Neural crest cell (in vitro differentiated cells): ENCODE measurements around the gene PDZRN4. TPM values are rescaled to one million over a fixed set of nuclear protein-coding genes. Genes with fewer than 3 reads are reported as not detected.

Source experiments
- DNase-seq: peaks from one replicate; pipeline ENCODE4 v3.0.0; 2021; ENCODE audit warnings: low read depth, mixed read lengths, low spot score
- H3K27ac Mint-ChIP-seq: one replicate; pipeline ENCODE4 v1.8.0; 2021; ENCODE audit warnings: mild to moderate bottlenecking, mixed read lengths; ENCODE audit not compliant: unreplicated experiment
- H3K27me3 Mint-ChIP-seq: 2 replicates; pipeline ENCODE4 v1.8.0; 2021; ENCODE audit warnings: low read depth, mild to moderate bottlenecking, mixed read lengths
- H3K36me3 Mint-ChIP-seq: 2 replicates; pipeline ENCODE4 v1.8.0; 2021; ENCODE audit warnings: low read depth, mild to moderate bottlenecking, mixed read lengths
- H3K4me1 Mint-ChIP-seq: 2 replicates; pipeline ENCODE4 v1.8.0; 2021; ENCODE audit warnings: mixed read lengths
- H3K4me3 Mint-ChIP-seq: one replicate; pipeline ENCODE4 v1.8.0; 2021; ENCODE audit warnings: mild to moderate bottlenecking, mixed read lengths
- H3K9me3 Mint-ChIP-seq: 2 replicates; pipeline ENCODE4 v1.8.0; 2021; ENCODE audit warnings: mixed read lengths
- total RNA-seq: library from RNA; stranded (reverse); gene quantifications from 2 replicates; pipeline ENCODE4 v1.2.1, GENCODE V29; 2021
- TF ChIP-seq, protein P1 (sequence below): fragments of 200-600 bp; sonication (generic); conservative IDR thresholded peaks from 2 replicates; pipeline ENCODE4 v1.5.0; 2021; ENCODE audit warnings: antibody characterized with exemption, mild to moderate bottlenecking

The PDZRN4 gene
- total RNA-seq, 1 donor from 2014 or later: 2.5 TPM

DNA sequence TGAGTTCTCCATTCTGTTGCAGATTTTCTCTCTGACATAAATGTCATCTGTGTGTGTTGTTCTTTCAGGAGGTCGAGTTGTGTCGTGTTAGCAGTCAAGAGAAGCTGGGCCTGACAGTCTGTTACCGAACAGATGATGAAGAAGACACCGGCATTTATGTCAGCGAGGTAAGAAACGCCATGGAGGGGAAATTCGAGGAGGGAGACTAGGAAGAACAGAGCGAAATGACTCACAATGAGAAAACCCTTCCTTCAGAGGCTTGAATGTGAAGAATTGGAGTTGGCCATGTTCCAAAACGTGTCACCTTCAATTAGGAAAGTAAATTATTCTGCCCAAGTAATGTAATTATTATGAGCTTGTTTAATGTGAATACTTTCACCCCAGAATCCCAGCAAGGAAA is 364.5 kb downstream of the PDZRN4 start:
- Mint-ChIP-seq H3K4me3 (no peak overlapping the region), H3K4me1 (no peaks in the 10 kb centered on the region)
- TF ChIP-seq, protein P1, sequence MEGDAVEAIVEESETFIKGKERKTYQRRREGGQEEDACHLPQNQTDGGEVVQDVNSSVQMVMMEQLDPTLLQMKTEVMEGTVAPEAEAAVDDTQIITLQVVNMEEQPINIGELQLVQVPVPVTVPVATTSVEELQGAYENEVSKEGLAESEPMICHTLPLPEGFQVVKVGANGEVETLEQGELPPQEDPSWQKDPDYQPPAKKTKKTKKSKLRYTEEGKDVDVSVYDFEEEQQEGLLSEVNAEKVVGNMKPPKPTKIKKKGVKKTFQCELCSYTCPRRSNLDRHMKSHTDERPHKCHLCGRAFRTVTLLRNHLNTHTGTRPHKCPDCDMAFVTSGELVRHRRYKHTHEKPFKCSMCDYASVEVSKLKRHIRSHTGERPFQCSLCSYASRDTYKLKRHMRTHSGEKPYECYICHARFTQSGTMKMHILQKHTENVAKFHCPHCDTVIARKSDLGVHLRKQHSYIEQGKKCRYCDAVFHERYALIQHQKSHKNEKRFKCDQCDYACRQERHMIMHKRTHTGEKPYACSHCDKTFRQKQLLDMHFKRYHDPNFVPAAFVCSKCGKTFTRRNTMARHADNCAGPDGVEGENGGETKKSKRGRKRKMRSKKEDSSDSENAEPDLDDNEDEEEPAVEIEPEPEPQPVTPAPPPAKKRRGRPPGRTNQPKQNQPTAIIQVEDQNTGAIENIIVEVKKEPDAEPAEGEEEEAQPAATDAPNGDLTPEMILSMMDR: no peak

DNA sequence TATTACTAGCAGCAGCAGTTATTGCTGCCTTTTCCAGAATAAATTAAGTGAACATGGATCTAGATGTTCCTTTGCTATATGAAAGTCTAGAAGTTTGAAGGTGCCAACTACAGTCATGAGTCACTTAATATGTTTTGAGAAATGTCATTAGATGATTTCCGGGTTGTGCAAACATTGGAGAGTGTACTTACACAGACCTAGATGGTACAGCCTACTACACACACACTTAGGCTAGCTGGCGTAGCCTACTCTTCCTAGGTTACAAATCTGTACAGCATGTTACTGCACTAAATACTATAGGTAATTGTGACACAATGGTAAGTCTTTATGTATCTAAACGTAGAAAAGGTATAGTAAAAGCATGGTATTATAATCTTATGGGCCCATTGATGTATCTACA is 368.1 kb downstream of the PDZRN4 start:
- no peak overlapping the region for H3K27ac Mint-ChIP-seq
- no peak for DNase-seq
- H3K27me3 Mint-ChIP-seq: no peaks in the 10 kb centered on the region
- H3K36me3 Mint-ChIP-seq: peaks cover 2% of the 10 kb centered on the region
- TF ChIP-seq, protein P1: no peak
- H3K4me3 Mint-ChIP-seq: no peak overlapping the region
- no peaks in the 10 kb centered on the region for H3K9me3 Mint-ChIP-seq
- no peaks in the 10 kb centered on the region for H3K4me1 Mint-ChIP-seq

More for the DNA sequence above, 364.5 kb downstream of the PDZRN4 start:
- Mint-ChIP-seq H3K9me3 (no peaks in the 10 kb centered on the region), H3K27ac (no peak overlapping the region), H3K27me3 (no peaks in the 10 kb centered on the region), H3K36me3 (no peaks in the 10 kb centered on the region)
- no peak for DNase-seq

DNA sequence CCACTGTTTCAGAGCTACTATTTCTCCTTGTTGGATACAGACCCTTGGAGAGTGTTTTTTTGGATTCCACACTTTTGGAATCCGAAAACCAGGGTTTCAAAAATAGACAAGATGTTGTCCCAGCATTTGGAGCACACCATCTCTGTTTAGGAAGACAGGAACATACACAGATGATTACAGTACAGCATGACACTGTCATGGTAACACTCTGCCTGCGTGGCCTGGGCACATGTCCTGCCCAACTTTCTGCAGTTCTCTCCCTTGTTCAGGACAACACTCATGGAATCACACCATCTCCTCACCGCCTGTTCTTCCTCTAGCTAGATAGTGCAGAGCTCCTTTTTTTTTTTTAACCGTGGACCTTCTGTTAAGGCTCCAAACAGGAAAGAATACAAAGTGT is 369.2 kb downstream of the PDZRN4 start:
- Mint-ChIP-seq H3K9me3 (no peaks in the 10 kb centered on the region), H3K4me3 (no peak overlapping the region), H3K36me3 (peaks cover 2% of the 10 kb centered on the region), H3K27ac (no peak overlapping the region), H3K27me3 (no peaks in the 10 kb centered on the region), H3K4me1 (no peaks in the 10 kb centered on the region)
- DNase-seq: no peak
- TF ChIP-seq, protein P1: no peak

DNA sequence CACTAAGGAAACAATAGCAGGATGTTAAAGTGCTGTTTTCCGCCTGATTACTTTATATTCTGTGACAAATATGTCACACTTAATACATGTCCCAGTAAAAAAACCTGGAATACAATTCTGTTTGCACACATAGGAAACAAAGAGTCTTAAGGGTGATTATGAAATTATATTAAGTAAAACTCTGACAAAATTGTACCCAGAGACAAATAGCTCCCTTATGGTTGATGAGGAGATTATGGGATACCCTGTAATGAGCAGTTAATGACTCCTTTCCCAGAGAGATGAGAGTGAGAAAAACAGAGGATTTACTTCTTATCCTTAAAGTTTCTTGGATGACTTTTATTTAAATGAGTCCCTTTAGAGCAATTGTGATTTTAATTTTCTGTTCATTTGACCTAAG is 370.6 kb downstream of the PDZRN4 start:
- Mint-ChIP-seq H3K9me3 (no peaks in the 10 kb centered on the region), H3K36me3 (peaks cover 2% of the 10 kb centered on the region), H3K27ac (no peak overlapping the region), H3K4me1 (no peaks in the 10 kb centered on the region), H3K4me3 (no peak overlapping the region), H3K27me3 (no peaks in the 10 kb centered on the region)
- TF ChIP-seq, protein P1: no peak
- DNase-seq: no peak

DNA sequence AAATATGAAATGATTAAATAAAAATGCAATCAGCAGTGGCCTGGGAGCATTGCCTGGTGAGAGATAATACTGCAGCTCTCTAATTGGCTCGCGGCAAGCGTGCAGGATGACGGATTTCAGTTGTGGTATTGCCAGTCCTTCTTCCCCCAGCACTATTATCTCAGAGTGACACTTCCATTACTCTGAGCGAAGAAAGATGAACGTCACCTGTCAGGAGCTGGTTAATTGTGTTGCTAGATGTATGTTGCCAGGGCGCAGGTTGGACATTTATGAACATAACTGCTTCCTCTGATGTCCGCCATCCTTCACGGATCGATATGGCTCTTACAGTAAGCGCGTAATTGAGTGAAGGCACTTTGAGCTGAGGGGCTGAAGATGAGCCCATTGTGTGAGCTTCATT is 374.9 kb downstream of the PDZRN4 start:
- no peak for DNase-seq
- Mint-ChIP-seq H3K27me3 (no peaks in the 10 kb centered on the region), H3K4me3 (no peak overlapping the region), H3K4me1 (no peaks in the 10 kb centered on the region), H3K27ac (no peak overlapping the region), H3K9me3 (no peaks in the 10 kb centered on the region), H3K36me3 (peaks cover 2% of the 10 kb centered on the region)
- TF ChIP-seq, protein P1: no peak

DNA sequence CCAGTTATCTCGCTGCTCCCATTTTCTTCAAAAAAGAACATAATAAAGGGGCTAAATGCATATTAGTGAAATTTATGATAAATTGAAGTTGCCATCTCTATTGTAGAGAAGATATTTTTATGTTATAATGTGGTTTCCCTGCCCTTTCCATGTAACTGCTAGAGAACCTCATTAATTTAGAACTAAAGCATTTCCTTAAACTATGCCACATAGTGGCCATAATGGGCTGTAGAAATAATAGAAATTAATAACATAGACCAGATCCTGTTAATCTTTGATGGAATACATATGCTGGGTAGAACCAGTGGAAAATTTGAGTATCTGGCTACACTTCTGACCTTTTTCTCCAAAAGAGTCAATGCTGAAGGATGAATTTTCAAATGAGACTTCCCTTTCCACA is 376.7 kb downstream of the PDZRN4 start:
- H3K4me3 Mint-ChIP-seq: no peak overlapping the region
- H3K9me3 Mint-ChIP-seq: no peaks in the 10 kb centered on the region
- H3K27me3 Mint-ChIP-seq: no peaks in the 10 kb centered on the region
- H3K27ac Mint-ChIP-seq: no peak overlapping the region
- no peaks in the 10 kb centered on the region for H3K4me1 Mint-ChIP-seq
- TF ChIP-seq, protein P1: no peak
- H3K36me3 Mint-ChIP-seq: peaks cover 2% of the 10 kb centered on the region
- no peak for DNase-seq
